ENCODE measurements around the gene VPS13A.

DNA sequence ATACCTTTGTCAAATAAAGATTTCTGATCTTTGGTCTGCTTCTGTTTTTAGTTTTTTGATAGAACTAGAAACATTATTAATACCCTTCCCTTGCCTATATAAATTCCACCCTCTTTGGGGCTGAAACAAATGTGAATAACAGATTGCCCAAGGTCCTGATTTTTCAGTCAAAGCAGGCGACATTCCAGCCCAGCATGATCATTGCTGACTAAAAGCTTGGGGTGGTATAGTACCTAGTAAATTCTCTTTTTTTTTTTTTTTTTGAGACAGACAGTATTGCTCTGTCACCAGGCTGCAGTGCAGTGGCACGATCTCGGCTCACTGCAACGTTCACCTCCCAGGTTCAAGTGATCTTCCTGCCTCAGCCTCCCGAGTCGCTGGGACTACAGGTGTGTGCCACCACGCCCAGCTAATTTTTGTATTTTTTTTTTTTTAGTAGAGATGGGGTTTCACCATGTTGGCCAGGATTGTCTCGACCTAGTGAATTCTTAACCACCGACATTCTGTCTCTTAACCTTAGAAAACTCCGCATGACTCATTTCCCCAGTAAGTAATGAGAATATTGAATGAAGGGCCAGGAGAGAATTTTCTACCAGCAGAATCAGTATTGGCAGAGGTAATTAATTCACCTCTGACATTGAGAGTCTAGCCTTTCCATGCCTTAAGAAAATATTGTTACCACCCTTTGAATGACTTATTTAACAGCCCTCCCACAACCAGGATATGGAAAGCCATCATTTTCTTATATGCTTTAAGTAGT lies 244.4 kb downstream of the VPS13A start:
- no peak for TF ChIP-seq POLR2A (IDR thresholded peaks at IDR 0.05)
- TF ChIP-seq, protein P1, sequence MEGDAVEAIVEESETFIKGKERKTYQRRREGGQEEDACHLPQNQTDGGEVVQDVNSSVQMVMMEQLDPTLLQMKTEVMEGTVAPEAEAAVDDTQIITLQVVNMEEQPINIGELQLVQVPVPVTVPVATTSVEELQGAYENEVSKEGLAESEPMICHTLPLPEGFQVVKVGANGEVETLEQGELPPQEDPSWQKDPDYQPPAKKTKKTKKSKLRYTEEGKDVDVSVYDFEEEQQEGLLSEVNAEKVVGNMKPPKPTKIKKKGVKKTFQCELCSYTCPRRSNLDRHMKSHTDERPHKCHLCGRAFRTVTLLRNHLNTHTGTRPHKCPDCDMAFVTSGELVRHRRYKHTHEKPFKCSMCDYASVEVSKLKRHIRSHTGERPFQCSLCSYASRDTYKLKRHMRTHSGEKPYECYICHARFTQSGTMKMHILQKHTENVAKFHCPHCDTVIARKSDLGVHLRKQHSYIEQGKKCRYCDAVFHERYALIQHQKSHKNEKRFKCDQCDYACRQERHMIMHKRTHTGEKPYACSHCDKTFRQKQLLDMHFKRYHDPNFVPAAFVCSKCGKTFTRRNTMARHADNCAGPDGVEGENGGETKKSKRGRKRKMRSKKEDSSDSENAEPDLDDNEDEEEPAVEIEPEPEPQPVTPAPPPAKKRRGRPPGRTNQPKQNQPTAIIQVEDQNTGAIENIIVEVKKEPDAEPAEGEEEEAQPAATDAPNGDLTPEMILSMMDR (IDR thresholded peaks at IDR 0.05 in 8 of 11, conservative IDR thresholded peaks at IDR 0.05 in 3 of 11), result no peak
- TF ChIP-seq POLR2AphosphoS5 (IDR thresholded peaks at IDR 0.05), result no peak
